GM23338 (cell line): Measurements from ENCODE around the gene TP53BP1. TPM values are rescaled to one million over a fixed set of nuclear protein-coding genes. Genes with fewer than 3 reads are reported as not detected.

Experiments
- ATAC-seq: fragments of 200-7000 bp; cut with Tn5 transposase; 3 replicates; pipeline ENCODE4 v1.9.1; 2020
- DNase-seq: peaks from one replicate; pipeline ENCODE4 v3.0.0-alpha.2; 2015; ENCODE audit warnings: low spot score
- H2AFZ ChIP-seq: fragments of 200-600 bp; sonication (generic); 2 replicates; pipeline ENCODE4 v1.8.0; 2016; ENCODE audit warnings: antibody characterized with exemption, mild to moderate bottlenecking, moderate library complexity
- H3F3A ChIP-seq: fragments of 200-600 bp; sonication (generic); replicated peaks from 2 replicates; pipeline ENCODE4 v1.8.0; 2017; ENCODE audit warnings: antibody characterized with exemption, mixed run types, low read depth
- H3K27ac ChIP-seq: fragments of 200-600 bp; sonication (generic); 2 replicates; pipeline ENCODE4 v1.6.1; 2016; ENCODE audit warnings: low read depth
- H3K27me3 ChIP-seq: fragments of 200-600 bp; sonication (generic); 2 replicates; pipeline ENCODE4 v1.8.0; 2016; ENCODE audit warnings: mild to moderate bottlenecking, mixed run types, moderate library complexity; ENCODE audit not compliant: insufficient read depth
- H3K36me3 ChIP-seq: fragments of 200-600 bp; sonication (generic); 2 replicates; pipeline ENCODE4 v1.8.0; 2016; ENCODE audit warnings: mild to moderate bottlenecking; ENCODE audit not compliant: insufficient read depth
- H3K4me1 ChIP-seq: fragments of 200-600 bp; sonication (generic); 2 replicates; pipeline ENCODE4 v1.8.0; 2016; ENCODE audit warnings: mild to moderate bottlenecking, moderate library complexity; ENCODE audit not compliant: insufficient read depth
- H3K4me2 ChIP-seq: fragments of 200-600 bp; sonication (generic); 2 replicates; pipeline ENCODE4 v1.7.1; 2017; ENCODE audit warnings: mixed run types
- H3K4me3 ChIP-seq: fragments of 200-600 bp; sonication (generic); 2 replicates; pipeline ENCODE4 v1.6.1; 2016; ENCODE audit warnings: mixed run types
- H3K79me2 ChIP-seq: fragments of 200-600 bp; sonication (generic); replicated peaks from 2 replicates; pipeline ENCODE4 v1.8.0; 2017; ENCODE audit warnings: mild to moderate bottlenecking; ENCODE audit not compliant: insufficient read depth
- H3K9me2 ChIP-seq: fragments of 200-600 bp; sonication (generic); 2 replicates; pipeline ENCODE4 v1.8.0; 2017; ENCODE audit not compliant: insufficient read depth
- H4K20me1 ChIP-seq: fragments of 200-600 bp; sonication (generic); replicated peaks from 2 replicates; pipeline ENCODE4 v1.8.0; 2017; ENCODE audit warnings: mild to moderate bottlenecking; ENCODE audit not compliant: insufficient read depth
- H3K27ac Mint-ChIP-seq: 2 replicates; pipeline ENCODE4 v1.8.0; 2020; ENCODE audit warnings: inconsistent platforms, mild to moderate bottlenecking, moderate library complexity, mixed read lengths
- H3K27me3 Mint-ChIP-seq: 3 replicates; pipeline ENCODE4 v1.8.0; 2022; ENCODE audit warnings: low read depth, mild to moderate bottlenecking, moderate library complexity, mixed read lengths, inconsistent platforms; ENCODE audit not compliant: insufficient read depth, poor library complexity
- H3K36me3 Mint-ChIP-seq: 3 replicates; pipeline ENCODE4 v1.8.0; 2021; ENCODE audit warnings: low read depth, mild to moderate bottlenecking, inconsistent platforms, moderate library complexity, mixed read lengths
- H3K4me1 Mint-ChIP-seq: 3 replicates; pipeline ENCODE4 v1.8.0; 2020; ENCODE audit warnings: mild to moderate bottlenecking, inconsistent platforms, mixed read lengths
- H3K4me3 Mint-ChIP-seq: 3 replicates; pipeline ENCODE4 v1.8.0; 2021; ENCODE audit warnings: moderate library complexity, mild to moderate bottlenecking, inconsistent platforms, mixed read lengths
- H3K9me3 Mint-ChIP-seq: 3 replicates; pipeline ENCODE4 v1.8.0; 2020; ENCODE audit warnings: moderate library complexity, mild to moderate bottlenecking, inconsistent platforms, mixed read lengths
- CREB1 ChIP-seq: fragments of 250-450 bp; sonication (Bioruptor Pico); IDR thresholded peaks from 2 replicates; pipeline ENCODE4 v1.5.0; 2020; ENCODE audit warnings: low read depth, mild to moderate bottlenecking, moderate library complexity
- CTCF ChIP-seq, 2 experiments: fragments of 200-600 bp in 1 of 2; sonication (generic) in 1 of 2; conservative IDR thresholded peaks; 2 replicates each; pipeline versions ENCODE4 v1.5.1 to v1.6.1; 2016 to 2017; ENCODE audit warnings: antibody characterized with exemption in 2 of 2, low read depth in 2 of 2, mild to moderate bottlenecking in 2 of 2, moderate library complexity in 1 of 2
- ETS1 ChIP-seq: IDR thresholded peaks from 2 replicates; pipeline ENCODE4 v1.6.1; 2016; ENCODE audit warnings: antibody characterized with exemption
- EZH2 ChIP-seq: fragments of 200-600 bp; sonication (generic); IDR thresholded peaks from one replicate; pipeline ENCODE4 v1.8.0; 2017; ENCODE audit warnings: antibody characterized with exemption, mild to moderate bottlenecking, low read depth; ENCODE audit not compliant: unreplicated experiment
- EZH2phosphoT487 ChIP-seq: fragments of 200-600 bp; sonication (generic); IDR thresholded peaks from one replicate; pipeline ENCODE4 v1.8.1; 2018; ENCODE audit warnings: antibody characterized with exemption; ENCODE audit not compliant: unreplicated experiment
- NANOG ChIP-seq: IDR thresholded peaks from 2 replicates; pipeline ENCODE4 v1.6.1; 2016; ENCODE audit warnings: antibody characterized with exemption, borderline replicate concordance
- POLR2AphosphoS5 ChIP-seq: IDR thresholded peaks from 2 replicates; pipeline ENCODE4 v1.6.1; 2016; ENCODE audit warnings: antibody characterized with exemption, low read depth
- REST ChIP-seq: IDR thresholded peaks from one replicate; pipeline ENCODE4 v1.6.1; 2018; ENCODE audit warnings: antibody characterized with exemption; ENCODE audit not compliant: unreplicated experiment
- STAT1 ChIP-seq: IDR thresholded peaks from one replicate; pipeline ENCODE4 v1.6.1; 2016; ENCODE audit warnings: antibody characterized with exemption; ENCODE audit not compliant: unreplicated experiment
- ZNF114 ChIP-seq: fragments of 250-450 bp; sonication (Bioruptor Pico); IDR thresholded peaks from 2 replicates; pipeline ENCODE4 v1.5.0; 2020; ENCODE audit warnings: mild to moderate bottlenecking, moderate library complexity
- ZNF462 ChIP-seq: fragments of 250-450 bp; sonication (Bioruptor Pico); IDR thresholded peaks from 2 replicates; pipeline ENCODE4 v1.5.0; 2020; ENCODE audit warnings: mild to moderate bottlenecking, moderate library complexity
- polyA plus RNA-seq: library from polyadenylated mRNA; unstranded; fragments of >200 nt; fragmentation: Nextera tagmentation; extraction: Ambion mirVana; gene quantifications from 2 replicates; pipeline ENCODE4 v1.2.1, GENCODE V29; 2016
- total RNA-seq: library from RNA; depleted of rRNA; stranded (reverse); fragments of >200 nt; shearing (Covaris generic); gene quantifications from 2 replicates; pipeline ENCODE4 v1.2.3, GENCODE V29; 2014

Gene TP53BP1
- total and polyA plus RNA-seq, 2 experiments from 2014 or later: 17.7 to 81.3 TPM

GRCh38 chr15:43463998-43464397, 29.0 kb downstream of the TP53BP1 start (continued):
- TF ChIP-seq EZH2phosphoT487 (no peak), POLR2AphosphoS5 (no peak), CREB1 (CRISPR knock-in tag) (no peak), ETS1 (no peak), EZH2 (no peak)

DNA sequence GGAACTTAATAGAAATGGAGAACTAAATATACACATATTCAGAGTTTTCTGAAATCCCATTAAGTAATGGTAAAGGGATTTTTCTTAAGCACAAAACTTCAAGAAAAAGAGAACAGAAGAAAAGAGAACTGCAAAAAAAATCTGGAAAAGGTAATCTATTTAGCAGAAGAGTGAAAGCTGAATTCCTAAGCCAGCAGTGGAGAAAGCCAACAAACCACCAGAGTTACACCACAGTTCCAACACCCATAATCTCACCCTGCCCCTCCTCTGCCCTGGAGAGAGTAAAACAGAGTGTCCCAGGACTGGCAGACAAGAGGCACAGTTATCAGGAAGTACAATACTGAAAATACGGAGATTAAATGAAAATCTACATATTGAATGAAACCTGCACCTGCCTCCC, 29.4 kb downstream of the TP53BP1 start:
- Mint-ChIP-seq H3K27ac (no peak overlapping the region), H3K27me3 (no peaks in the 10 kb centered on the region), H3K4me3 (no peak overlapping the region), H3K4me1 (no peaks in the 10 kb centered on the region), H3K9me3 (no peaks in the 10 kb centered on the region), H3K36me3 (peaks cover 77% of the 10 kb centered on the region)
- Histone ChIP-seq H3F3A (no peaks in the 10 kb centered on the region), H4K20me1 (peaks cover 22% of the 10 kb centered on the region), H3K79me2 (peaks cover 13% of the 10 kb centered on the region; the same call in 1 of the 2 replicates), H2AFZ (no peak overlapping the region), H3K27ac (no peak overlapping the region), H3K4me2 (no peak overlapping the region), H3K4me1 (no peaks in the 10 kb centered on the region), H3K9me2 (no peaks in the 10 kb centered on the region), H3K4me3 (no peak overlapping the region), H3K36me3 (peaks cover 43% of the 10 kb centered on the region), H3K27me3 (no peaks in the 10 kb centered on the region)
- DNase-seq: no peak
- no peak for ATAC-seq
- TF ChIP-seq REST (no peak), CREB1 (CRISPR knock-in tag) (no peak), ETS1 (no peak), EZH2 (no peak), POLR2AphosphoS5 (no peak), ZNF462 (no peak), EZH2phosphoT487 (no peak), NANOG (no peak), STAT1 (no peak), CTCF (conservative IDR thresholded peaks at IDR 0.05; ENCODE audit: low read depth in 2 of 2) (no peak), ZNF114 (CRISPR knock-in tag) (no peak)
